Measurements from ENCODE around the gene KLHDC7A.

The KLHDC7A gene

DNA sequence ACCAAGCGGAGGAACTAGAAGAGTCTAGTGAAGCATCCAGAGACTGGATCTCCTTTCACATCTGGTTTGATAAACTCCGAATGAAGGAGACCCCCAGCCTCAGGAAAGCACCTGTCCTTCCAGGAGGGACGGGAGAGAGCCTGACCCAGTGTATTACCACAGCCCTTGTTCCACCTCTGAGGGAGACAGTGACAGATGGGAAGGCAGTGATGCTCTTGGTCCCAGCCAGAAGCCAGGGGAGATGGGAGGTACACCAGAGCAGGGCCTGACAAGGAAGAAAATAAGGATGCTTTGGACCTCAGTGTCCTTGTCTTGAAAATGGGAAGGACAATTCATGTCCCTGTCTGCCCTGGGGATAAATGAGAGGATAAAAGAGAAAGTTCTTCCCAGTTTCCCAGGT, 3.5 kb downstream of the KLHDC7A start:
- no peak overlapping the region for H3K4me3 Mint-ChIP-seq
- TF ChIP-seq, protein P1, sequence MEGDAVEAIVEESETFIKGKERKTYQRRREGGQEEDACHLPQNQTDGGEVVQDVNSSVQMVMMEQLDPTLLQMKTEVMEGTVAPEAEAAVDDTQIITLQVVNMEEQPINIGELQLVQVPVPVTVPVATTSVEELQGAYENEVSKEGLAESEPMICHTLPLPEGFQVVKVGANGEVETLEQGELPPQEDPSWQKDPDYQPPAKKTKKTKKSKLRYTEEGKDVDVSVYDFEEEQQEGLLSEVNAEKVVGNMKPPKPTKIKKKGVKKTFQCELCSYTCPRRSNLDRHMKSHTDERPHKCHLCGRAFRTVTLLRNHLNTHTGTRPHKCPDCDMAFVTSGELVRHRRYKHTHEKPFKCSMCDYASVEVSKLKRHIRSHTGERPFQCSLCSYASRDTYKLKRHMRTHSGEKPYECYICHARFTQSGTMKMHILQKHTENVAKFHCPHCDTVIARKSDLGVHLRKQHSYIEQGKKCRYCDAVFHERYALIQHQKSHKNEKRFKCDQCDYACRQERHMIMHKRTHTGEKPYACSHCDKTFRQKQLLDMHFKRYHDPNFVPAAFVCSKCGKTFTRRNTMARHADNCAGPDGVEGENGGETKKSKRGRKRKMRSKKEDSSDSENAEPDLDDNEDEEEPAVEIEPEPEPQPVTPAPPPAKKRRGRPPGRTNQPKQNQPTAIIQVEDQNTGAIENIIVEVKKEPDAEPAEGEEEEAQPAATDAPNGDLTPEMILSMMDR (IDR thresholded peaks at IDR 0.05), result no peak
- peaks cover 58% of the 10 kb centered on the region for H3K4me1 Mint-ChIP-seq
- DNase-seq, result no peak
- no peaks in the 10 kb centered on the region for H3K36me3 Mint-ChIP-seq (ENCODE audit: low read depth)
- H3K27ac Mint-ChIP-seq, result no peak overlapping the region
- no peaks in the 10 kb centered on the region for H3K9me3 Mint-ChIP-seq
- H3K27me3 Mint-ChIP-seq (ENCODE audit: low read depth, poor library complexity), result peaks cover 13% of the 10 kb centered on the region

DNA sequence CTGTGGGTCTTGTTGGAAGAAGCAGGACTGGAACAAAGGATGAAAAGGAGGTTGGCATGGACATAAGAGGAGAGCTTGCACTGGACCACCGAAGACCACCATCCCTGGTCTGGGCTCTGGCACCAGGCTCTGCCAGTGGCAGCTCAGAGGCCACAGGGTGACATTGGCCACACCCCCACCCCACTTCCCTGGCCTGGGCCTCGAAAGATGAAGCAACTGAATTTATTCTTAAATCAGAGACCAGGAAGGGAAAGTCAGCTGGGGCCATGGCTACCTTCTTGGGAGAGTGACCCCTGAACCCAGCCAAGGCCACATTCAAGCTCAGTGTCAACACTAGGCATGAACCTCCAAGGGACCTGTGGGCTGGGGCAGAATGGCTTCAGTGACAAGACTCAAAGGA, 4.0 kb downstream of the KLHDC7A start:
- DNase-seq, result no peak
- TF ChIP-seq, protein P1 (IDR thresholded peaks at IDR 0.05), result no peak
- Mint-ChIP-seq H3K27ac (no peak overlapping the region), H3K9me3 (peaks cover 3% of the 10 kb centered on the region), H3K4me3 (no peak overlapping the region), H3K4me1 (peaks cover 54% of the 10 kb centered on the region), H3K36me3 (ENCODE audit: low read depth) (no peaks in the 10 kb centered on the region), H3K27me3 (ENCODE audit: low read depth, poor library complexity) (peaks cover 13% of the 10 kb centered on the region)

GRCh38 chr1:18485227-18485626, 4.5 kb downstream of the KLHDC7A start:
- Mint-ChIP-seq H3K4me1 (peaks cover 49% of the 10 kb centered on the region), H3K4me3 (no peak overlapping the region), H3K36me3 (ENCODE audit: low read depth) (no peaks in the 10 kb centered on the region), H3K9me3 (peaks cover 4% of the 10 kb centered on the region), H3K27ac (no peak overlapping the region), H3K27me3 (ENCODE audit: low read depth, poor library complexity) (peaks cover 12% of the 10 kb centered on the region)
- TF ChIP-seq, protein P1 (IDR thresholded peaks at IDR 0.05), result no peak
- DNase-seq, result no peak

GRCh38 chr1:18486195-18486594, 5.5 kb downstream of the KLHDC7A start:
- TF ChIP-seq, protein P1 (IDR thresholded peaks at IDR 0.05), result peak; percentile 33
- Mint-ChIP-seq H3K4me1 (peaks cover 39% of the 10 kb centered on the region), H3K27ac (peak overlapping the region; percentile 39), H3K9me3 (peaks cover 7% of the 10 kb centered on the region), H3K36me3 (ENCODE audit: low read depth) (no peaks in the 10 kb centered on the region), H3K27me3 (ENCODE audit: low read depth, poor library complexity) (peaks cover 6% of the 10 kb centered on the region), H3K4me3 (no peak overlapping the region)
- no peak for DNase-seq

DNA sequence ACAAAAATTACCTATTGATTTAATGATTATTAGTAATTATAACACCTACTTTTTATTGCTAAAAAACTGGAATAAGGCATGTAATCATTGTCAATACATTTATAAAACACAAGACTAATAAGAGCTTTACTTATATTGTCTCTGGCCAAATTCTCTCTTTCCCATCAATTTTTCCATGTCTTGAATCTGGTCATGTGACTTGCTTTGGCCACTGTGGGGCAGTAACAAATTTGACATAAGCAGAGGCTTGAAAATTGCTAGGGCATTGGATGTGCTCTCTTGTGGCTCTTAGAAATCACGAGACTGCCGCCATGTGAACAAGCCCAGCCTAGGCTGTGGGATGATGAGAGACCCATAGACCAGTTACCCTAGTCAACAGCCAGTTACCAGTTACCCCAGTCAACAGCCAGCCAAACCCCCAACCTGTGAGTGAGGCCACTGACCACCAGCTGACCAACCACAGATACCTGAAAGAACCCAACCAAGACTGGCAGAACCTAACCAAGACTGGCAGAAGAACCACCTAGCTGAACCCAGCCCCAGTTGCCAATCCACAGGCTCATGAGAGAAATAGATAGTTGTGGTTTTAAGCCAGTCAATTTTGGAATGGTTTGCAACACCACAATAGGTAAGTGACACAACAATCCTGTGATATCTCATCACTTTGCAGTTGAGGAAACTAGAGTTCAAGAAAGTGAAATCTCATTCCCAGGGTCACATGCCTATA, 8.8 kb downstream of the KLHDC7A start:
- no peak for DNase-seq
- Mint-ChIP-seq H3K36me3 (ENCODE audit: low read depth) (no peaks in the 10 kb centered on the region), H3K4me3 (no peak overlapping the region), H3K27me3 (ENCODE audit: low read depth, poor library complexity) (peaks cover 6% of the 10 kb centered on the region), H3K9me3 (peaks cover 22% of the 10 kb centered on the region), H3K4me1 (peaks cover 34% of the 10 kb centered on the region), H3K27ac (no peak overlapping the region)
- TF ChIP-seq, protein P1 (IDR thresholded peaks at IDR 0.05), result no peak

DNA sequence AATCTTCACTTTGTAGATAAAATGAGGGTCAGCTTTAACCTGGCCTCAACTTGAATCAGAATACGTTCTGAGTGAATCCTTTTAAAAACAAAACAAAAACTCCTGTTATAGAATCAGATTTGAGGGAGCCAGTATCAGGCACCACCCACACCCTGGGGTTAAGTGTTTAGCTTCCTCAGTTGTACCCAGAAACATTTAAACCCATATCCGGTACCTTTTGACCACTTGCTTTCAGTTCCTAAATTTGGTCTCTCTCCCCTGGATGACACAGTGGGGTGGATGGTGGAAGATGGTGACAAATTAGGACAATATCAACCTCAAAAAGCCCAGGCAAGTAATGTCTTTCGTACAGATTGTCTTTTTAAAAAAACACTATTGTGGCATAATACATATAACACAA, 10.4 kb downstream of the KLHDC7A start:
- Mint-ChIP-seq H3K27ac (no peak overlapping the region), H3K4me1 (peaks cover 29% of the 10 kb centered on the region), H3K4me3 (no peak overlapping the region), H3K27me3 (ENCODE audit: low read depth, poor library complexity) (peaks cover 14% of the 10 kb centered on the region), H3K9me3 (peaks cover 33% of the 10 kb centered on the region), H3K36me3 (ENCODE audit: low read depth) (no peaks in the 10 kb centered on the region)
- no peak for DNase-seq
- TF ChIP-seq, protein P1 (IDR thresholded peaks at IDR 0.05), result no peak

Measured in nephron progenitor cell (in vitro differentiated cells).